ENCODE measurements around the gene TRAF2. TPM values are rescaled to one million over a fixed set of nuclear protein-coding genes. Genes with fewer than 3 reads are reported as not detected.

TRAF2 gene
- total and polyA plus RNA-seq, 9 of the 15 experiments (the other 6 are each of a cell fraction or from before 2014, with no cell fraction given): 0.24 to 45.2 (median 18.0) TPM

DNA sequence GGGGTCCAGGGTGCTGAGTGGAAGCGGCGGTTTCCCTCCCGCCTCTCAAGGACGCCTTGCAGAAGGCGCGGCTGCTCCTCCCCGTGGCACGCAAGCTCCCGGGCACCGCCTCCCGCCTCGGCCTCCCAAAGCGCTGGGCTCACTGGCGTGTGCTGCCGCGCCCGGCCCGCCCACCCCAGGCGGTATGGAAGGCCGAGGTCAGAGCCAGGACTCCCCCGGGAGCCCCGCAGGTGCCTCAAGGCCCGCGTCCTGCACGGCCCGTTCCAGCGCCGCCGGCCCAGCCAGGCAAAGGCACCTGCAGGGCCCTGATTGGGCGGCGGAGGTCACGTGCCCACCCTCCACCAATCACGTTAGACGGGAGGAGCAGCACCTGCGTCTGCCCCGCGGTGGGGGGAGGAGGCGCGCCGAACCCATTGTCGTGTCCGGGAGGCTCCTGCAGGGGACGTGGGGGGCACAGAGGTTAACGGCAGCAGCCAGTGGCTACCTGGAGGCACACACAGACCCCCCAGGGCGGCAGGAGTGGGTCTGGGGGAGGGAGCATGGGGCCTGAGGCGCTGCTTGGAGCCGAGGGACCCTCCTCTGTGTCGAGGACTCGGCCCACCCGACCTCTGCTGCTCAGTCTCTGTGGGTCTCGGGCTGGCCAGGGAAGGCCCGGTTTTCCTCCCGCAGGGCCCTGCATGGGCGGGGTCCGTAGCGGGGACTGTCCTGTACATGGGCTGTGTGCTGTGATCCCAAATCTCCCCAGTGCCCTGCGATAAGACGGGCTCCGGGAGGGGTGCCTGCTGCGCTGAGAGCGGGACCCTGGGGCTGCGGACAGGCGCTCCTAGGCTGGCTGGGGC, 63.7 kb downstream of the TRAF2 start (continued):
- peak in 1 of 2 experiments; percentile 26; a peak in 1 of 4 replicates for TF ChIP-seq FOXK2 (conservative IDR thresholded peaks at IDR 0.05 in 1 of 2, IDR thresholded peaks at IDR 0.05 in 1 of 2; ENCODE audit: low read depth in 2 of 2)
- peak; percentile 100 for TF ChIP-seq USF2 (CRISPR knock-in tag; IDR thresholded peaks at IDR 0.05)
- no peak for TF ChIP-seq CEBPB (tag; IDR thresholded peaks at IDR 0.05)
- TF ChIP-seq ASH1L (IDR thresholded peaks at IDR 0.05; ENCODE audit: borderline replicate concordance, low read depth, partially characterized antibody): peak; percentile 79
- peak; percentile 15 for TF ChIP-seq CCNT2 (IDR thresholded peaks at IDR 0.05; ENCODE audit: borderline replicate concordance, extremely low read depth, insufficient read length, low read depth, low read length)
- TF ChIP-seq EP400 (IDR thresholded peaks at IDR 0.05): peak; percentile 71; the same call in 1 of the 2 replicates
- TF ChIP-seq IRF9 (tag; IDR thresholded peaks at IDR 0.05): no peak
- peak; percentile 57 for TF ChIP-seq HNRNPLL (IDR thresholded peaks at IDR 0.05; ENCODE audit: low read depth, low read length, poor library complexity, severe bottlenecking)
- no peak for TF ChIP-seq CHD1 (IDR thresholded peaks at IDR 0.05; ENCODE audit: low read length)
- peak; percentile 98 for TF ChIP-seq RAD51 (IDR thresholded peaks at IDR 0.05; ENCODE audit: borderline replicate concordance, low read depth)
- TF ChIP-seq SMAD2 (IDR thresholded peaks at IDR 0.05; ENCODE audit: low read depth, low read length): no peak
- TF ChIP-seq POLR2H (tag; IDR thresholded peaks at IDR 0.05; ENCODE audit: low read depth): no peak
- TF ChIP-seq PML (IDR thresholded peaks at IDR 0.05; ENCODE audit: low read length): peak; percentile 26; the same call in 1 of the 2 replicates
- TF ChIP-seq CBX1 (IDR thresholded peaks at IDR 0.05; ENCODE audit: low read depth): peak; percentile 40
- peak; percentile 92 for TF ChIP-seq REST (IDR thresholded peaks at IDR 0.05; ENCODE audit: borderline replicate concordance)
- TF ChIP-seq REST (CRISPR knock-in tag; IDR thresholded peaks at IDR 0.05; ENCODE audit: low read depth): no peak
- no peak for TF ChIP-seq ZNF197 (CRISPR knock-in tag; IDR thresholded peaks at IDR 0.05; ENCODE audit: low read depth)
